Chondrocyte (in vitro differentiated cells): ENCODE results near the gene RADIL. TPM values are rescaled to one million over a fixed set of nuclear protein-coding genes. Genes with fewer than 3 reads are reported as not detected.

Experiments
- DNase-seq: peaks from one replicate; pipeline ENCODE4 v3.0.0; 2021; ENCODE audit warnings: mixed read lengths, low spot score
- H3K27ac Mint-ChIP-seq: one replicate; pipeline ENCODE4 v1.8.0; 2021; ENCODE audit warnings: mild to moderate bottlenecking, moderate library complexity, mixed read lengths; ENCODE audit not compliant: unreplicated experiment
- H3K27me3 Mint-ChIP-seq: 2 replicates; pipeline ENCODE4 v1.8.0; 2021; ENCODE audit warnings: low read depth, mixed read lengths
- H3K36me3 Mint-ChIP-seq: 2 replicates; pipeline ENCODE4 v1.8.0; 2021; ENCODE audit warnings: low read depth, mixed read lengths
- H3K4me1 Mint-ChIP-seq: 2 replicates; pipeline ENCODE4 v1.8.0; 2021; ENCODE audit warnings: low read depth, mild to moderate bottlenecking, mixed read lengths
- H3K4me3 Mint-ChIP-seq: one replicate; pipeline ENCODE4 v1.8.0; 2021; ENCODE audit warnings: mild to moderate bottlenecking, moderate library complexity, mixed read lengths; ENCODE audit not compliant: unreplicated experiment
- H3K9me3 Mint-ChIP-seq: 2 replicates; pipeline ENCODE4 v1.8.0; 2021; ENCODE audit warnings: low read depth, mixed read lengths
- CTCF ChIP-seq: fragments of 200-600 bp; sonication (generic); IDR thresholded peaks from 2 replicates; pipeline ENCODE4 v1.5.0; 2021; ENCODE audit warnings: antibody characterized with exemption, mild to moderate bottlenecking, moderate library complexity
- total RNA-seq: library from RNA; stranded (reverse); gene quantifications from 3 replicates; pipeline ENCODE4 v1.2.1, GENCODE V29; 2021

RADIL gene
- total RNA-seq, 1 donor from 2014 or later, result 1.2 TPM

DNA sequence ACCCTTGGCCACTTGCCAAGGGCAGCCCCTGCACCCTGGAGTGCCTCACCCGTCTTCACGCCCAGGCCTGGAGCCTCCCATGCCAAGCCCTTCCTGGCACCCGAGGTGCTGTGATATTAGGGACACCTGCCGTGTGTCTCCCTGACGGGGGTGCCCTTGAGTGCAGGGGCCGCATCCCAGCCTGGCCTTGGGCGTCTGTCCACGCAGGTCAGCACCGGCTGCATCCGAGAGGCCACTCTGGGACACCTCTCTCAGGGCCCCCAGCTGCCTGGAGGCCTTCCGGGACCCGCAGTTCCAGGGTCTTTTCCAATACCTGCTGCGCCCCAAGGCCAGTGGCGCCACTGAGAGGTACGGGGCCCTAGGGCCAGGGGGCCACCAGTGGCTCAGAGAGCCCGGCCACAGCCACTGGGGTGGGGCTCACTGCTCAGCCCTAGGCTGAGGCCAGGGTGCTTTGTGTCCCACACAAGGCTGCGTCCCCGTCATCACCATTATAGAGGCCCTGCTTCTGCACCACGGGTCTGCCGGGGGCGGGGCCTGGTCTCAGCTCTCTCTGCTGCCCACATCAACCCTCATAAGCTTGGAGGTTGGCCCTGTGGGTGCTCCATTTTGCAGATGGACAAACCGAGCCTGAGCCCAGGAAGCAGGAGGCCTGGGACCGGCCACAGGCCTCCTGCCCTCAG lies 95.4 kb downstream of the RADIL start:
- Mint-ChIP-seq H3K9me3 (no peaks in the 10 kb centered on the region), H3K27me3 (no peaks in the 10 kb centered on the region), H3K27ac (no peak overlapping the region), H3K36me3 (peaks cover 17% of the 10 kb centered on the region), H3K4me1 (no peaks in the 10 kb centered on the region), H3K4me3 (no peak overlapping the region)
- no peak for TF ChIP-seq CTCF
- DNase-seq, result no peak

GRCh38 chr7:4787541-4787940 lies 96.0 kb downstream of the RADIL start:
- no peak for DNase-seq
- H3K9me3 Mint-ChIP-seq, result no peaks in the 10 kb centered on the region
- no peak overlapping the region for H3K4me3 Mint-ChIP-seq
- no peaks in the 10 kb centered on the region for H3K27me3 Mint-ChIP-seq
- peaks cover 17% of the 10 kb centered on the region for H3K36me3 Mint-ChIP-seq
- H3K27ac Mint-ChIP-seq, result no peak overlapping the region
- TF ChIP-seq CTCF, result no peak
- no peaks in the 10 kb centered on the region for H3K4me1 Mint-ChIP-seq

GRCh38 chr7:4786015-4786414 lies 97.5 kb downstream of the RADIL start:
- Mint-ChIP-seq H3K4me3 (no peak overlapping the region), H3K27me3 (no peaks in the 10 kb centered on the region), H3K4me1 (no peaks in the 10 kb centered on the region), H3K36me3 (peaks cover 23% of the 10 kb centered on the region), H3K9me3 (no peaks in the 10 kb centered on the region), H3K27ac (no peak overlapping the region)
- DNase-seq, result no peak
- TF ChIP-seq CTCF, result no peak

DNA sequence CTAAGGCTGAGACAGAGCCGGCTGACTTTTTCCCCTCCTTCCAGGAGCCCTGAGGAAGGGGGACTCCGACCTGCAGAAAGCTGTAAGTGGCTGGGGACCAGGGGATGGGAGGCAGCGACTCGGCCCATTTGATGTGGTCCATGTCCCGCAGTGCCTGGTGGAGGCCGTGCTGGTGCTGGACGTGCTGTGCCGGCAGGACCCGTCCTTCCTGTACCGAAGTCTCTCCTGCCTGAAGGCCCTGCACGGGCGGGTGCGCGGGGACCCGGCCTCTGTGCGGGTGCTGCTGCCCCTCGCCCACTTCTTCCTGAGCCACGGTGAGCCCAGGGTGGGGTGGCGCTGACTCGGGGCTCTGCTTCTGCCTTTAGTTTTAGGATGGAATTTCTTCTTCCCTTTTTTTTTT lies 98.1 kb downstream of the RADIL start:
- H3K4me3 Mint-ChIP-seq, result no peak overlapping the region
- no peaks in the 10 kb centered on the region for H3K4me1 Mint-ChIP-seq
- no peak for TF ChIP-seq CTCF
- H3K27me3 Mint-ChIP-seq, result no peaks in the 10 kb centered on the region
- no peaks in the 10 kb centered on the region for H3K9me3 Mint-ChIP-seq
- no peak for DNase-seq
- no peak overlapping the region for H3K27ac Mint-ChIP-seq
- peaks cover 23% of the 10 kb centered on the region for H3K36me3 Mint-ChIP-seq

DNA sequence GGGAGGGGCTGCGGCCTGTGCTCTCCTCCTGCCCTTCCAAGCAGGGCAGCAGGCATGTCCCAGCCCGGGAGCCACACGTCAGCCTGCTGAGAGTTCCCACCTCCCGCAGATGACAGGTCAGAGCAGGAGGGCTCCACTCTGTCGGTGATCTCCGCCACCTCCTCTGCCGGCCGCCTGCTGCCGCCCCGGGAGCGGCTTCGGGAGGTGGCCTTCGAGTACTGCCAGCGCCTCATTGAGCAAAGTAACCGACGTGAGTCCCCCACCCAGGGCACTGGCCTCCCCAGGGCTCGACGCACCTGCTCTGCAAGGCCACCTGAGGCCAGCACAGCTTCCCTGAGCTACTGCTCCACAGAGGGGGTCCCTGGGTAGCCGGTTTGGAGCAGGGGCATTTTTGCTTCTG lies 98.7 kb downstream of the RADIL start:
- no peak for TF ChIP-seq CTCF
- Mint-ChIP-seq H3K4me3 (no peak overlapping the region), H3K36me3 (peaks cover 18% of the 10 kb centered on the region), H3K9me3 (no peaks in the 10 kb centered on the region), H3K27ac (no peak overlapping the region), H3K4me1 (no peaks in the 10 kb centered on the region), H3K27me3 (no peaks in the 10 kb centered on the region)
- no peak for DNase-seq
